HG03175 (cell line): ENCODE results near the gene KRT72.

Source experiments
- ATAC-seq: cut with Tn5 transposase; IDR thresholded peaks from one replicate; pipeline ENCODE4 v1.9.1; 2021; ENCODE audit warnings: mild to moderate bottlenecking, moderate library complexity; ENCODE audit not compliant: unreplicated experiment

KRT72 gene

DNA sequence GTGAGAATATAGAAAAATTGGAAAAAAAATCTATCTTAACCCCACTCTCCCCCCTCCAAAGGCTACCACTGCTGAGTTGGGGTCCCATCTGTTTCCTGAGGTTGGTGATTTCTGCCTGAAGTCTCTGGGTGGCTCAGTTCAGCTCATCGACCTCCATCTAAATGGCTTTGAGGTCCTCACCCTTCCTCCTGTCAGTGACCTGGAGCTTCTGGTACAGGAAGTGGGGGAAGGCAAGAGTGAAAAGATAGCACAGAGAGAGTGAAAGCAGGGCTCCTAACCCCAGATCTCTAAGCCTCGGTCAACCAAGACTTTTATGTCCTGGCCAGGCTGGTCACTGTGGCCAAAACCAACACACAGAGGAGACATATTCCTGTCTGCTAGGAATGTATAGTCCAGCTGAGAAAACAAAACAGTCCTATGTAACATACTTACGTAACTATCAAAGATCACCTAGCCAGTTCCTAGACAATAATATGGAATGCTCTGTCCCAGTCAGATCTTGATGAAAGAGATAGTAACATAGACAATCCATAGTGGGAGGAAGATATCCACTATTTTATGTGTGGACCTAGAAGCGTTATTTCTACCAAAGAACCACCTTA lies 29.4 kb upstream of the KRT72 start:
- no peak for ATAC-seq

DNA sequence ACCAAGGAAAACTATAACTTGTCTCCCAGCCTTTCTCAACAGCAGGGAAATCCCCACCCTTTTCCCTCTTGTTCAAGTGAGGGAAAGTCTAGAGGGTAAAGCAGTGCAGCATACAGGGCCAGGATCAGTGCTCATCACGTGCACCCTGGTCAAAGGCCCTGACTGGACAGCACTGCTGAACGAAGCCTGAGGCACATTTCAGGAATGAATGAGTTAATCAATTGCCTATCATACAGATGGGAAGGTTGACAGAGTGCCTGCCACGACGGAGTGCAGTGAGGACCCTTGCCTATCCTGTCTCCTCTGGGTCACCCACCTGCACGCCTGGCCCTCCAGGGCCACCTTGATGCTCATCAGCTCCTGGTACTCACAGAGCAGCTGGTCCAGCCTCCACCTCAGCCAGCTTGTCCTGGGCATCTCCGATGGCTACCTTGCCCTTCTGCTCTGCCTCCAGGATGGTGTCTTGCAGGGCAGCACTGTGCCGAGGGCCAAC lies 28.8 kb upstream of the KRT72 start:
- ATAC-seq = no peak

DNA sequence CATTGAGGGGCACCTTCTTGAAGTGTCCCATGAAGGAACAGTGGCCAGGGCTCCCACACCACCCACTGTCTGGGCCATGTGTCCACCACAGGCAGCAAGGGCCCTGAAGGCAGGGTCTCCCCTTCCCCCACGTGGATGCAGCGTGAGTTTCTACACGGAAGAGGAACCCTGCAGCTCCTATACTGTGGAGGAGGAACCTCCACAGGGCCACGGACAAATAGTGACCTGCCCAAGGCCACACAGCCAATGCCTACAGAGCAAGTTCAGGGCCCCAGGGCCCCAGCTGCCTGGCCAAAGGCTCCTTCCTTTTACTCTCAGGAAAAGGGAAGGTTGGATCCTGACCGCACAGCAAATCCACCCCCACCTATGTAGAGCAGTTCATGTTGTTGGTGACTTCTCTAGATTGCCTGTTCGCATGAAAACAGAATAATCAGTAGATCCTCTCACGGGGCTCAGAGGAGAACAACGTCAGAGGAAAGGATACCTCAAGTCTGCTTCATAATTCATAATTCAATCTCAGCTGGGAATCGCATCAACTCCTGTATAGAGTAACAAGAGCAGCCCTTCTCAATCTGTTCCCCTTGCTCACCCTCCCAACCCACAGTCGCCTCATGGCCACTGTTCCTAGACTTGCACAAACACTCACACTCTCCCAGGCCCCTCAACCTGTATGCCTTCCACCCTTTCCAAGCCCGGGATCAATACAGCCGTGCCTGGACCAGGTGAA lies 28.2 kb upstream of the KRT72 start:
- no peak for ATAC-seq

DNA sequence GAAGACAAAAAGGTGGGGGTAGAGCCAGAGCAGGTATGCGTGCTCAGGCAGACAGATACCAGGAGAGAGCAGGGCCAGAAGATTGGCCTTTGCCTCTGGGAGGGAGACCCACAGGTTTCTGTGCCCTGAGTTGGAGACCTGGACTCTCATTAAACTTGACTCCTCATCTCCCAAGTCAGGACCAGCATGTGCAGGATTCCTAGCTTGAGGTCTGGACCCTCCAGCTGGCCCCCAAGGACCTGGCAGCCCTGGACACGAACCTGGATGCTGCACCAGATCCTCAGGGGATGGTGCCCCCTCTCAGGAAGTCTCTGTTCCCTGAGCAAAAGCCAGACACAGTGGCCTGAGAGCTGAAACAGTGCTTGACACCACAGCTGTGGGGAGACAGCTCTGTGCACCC lies 27.6 kb upstream of the KRT72 start:
- no peak for ATAC-seq

DNA sequence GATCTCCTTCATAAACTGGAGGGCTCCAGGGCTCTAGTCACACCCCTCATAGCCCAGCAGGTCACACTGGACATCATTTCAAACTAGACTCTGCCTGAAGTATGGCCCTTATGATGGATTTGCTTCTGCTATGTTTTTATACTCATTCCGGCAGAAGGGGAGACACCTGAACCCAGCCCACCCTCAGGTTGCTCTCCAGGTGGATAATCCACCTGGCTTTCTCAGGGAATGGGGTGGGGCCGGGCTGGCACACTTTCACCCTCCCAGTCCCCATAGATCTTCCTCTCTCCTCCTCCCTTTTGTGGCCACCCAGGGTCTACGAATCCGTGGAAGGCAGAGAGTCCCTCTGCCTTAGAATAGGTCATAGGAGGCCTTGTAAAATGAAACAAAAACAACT lies 26.8 kb upstream of the KRT72 start:
- no peak for ATAC-seq

DNA sequence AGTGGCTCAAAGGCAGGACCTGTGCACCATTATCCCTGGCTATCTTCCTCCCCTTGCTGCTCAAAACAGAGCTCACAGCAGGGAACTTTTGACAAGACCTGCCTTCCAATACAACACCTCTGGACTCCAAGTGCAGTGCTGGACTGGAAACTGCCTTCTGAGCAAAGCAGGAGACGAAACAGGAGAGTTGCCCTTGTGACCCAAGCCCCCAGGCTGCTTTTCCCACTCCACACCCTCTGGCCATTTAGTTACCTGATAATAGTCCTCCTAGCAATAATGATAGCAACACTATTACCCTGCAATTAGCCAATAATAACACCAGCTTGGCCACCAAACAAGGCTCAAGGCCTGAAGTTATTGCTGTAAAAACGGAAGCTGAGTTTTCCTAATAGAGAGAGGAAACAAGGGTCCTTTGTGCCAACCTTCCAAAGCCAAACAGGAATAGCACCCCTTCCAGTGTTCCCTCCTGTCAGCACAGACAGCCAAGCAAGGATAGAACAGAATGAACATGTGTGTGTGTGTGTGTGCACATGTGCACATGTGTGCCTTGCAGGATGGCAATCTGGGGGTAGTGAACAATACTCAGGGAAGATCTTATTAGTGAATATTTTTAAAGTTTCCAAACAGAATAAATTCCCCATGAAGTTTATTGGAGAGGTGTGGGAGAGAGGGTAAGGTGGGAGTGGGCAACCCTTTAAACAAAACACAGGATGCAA lies 26.3 kb upstream of the KRT72 start:
- ATAC-seq = no peak

DNA sequence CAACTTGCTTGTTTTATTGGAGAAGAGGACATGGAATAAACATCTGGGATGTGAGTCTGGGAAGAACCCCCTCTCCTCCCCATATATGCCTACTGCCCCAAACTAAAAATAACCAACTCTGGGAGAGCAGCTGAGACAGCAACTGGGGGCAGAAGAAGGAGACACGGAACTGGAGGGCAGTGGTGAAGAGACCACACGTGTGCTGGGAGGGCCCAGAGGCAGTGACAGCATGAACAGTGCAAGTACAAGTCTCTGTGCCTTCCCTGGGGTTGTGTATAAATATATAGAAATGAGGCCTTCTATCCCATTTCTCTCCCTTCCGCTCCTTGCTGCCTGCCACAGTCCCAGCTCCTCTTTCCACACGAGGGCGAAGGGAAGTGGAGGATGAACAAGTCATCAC lies 21.1 kb upstream of the KRT72 start:
- ATAC-seq = no peak

DNA sequence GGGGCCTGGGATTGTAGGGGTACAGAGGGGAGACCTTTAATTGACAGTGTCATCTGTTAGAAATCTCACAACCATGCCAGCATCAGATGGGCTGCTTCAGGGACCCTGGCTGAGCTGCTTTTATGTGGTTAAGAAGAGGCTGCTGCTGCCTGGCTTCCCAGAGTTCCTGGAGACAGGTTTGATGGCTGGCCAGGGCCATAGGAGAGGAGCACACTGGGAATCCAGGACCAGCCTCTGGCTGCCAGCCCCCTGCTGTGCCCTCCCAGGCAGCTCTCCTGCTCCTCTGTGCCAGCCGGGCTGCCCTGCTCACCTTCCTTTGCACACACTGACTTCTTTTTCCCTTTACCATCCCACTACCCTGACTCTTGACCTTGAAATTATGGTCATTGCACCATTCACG lies 17.6 kb upstream of the KRT72 start:
- ATAC-seq = no peak

DNA sequence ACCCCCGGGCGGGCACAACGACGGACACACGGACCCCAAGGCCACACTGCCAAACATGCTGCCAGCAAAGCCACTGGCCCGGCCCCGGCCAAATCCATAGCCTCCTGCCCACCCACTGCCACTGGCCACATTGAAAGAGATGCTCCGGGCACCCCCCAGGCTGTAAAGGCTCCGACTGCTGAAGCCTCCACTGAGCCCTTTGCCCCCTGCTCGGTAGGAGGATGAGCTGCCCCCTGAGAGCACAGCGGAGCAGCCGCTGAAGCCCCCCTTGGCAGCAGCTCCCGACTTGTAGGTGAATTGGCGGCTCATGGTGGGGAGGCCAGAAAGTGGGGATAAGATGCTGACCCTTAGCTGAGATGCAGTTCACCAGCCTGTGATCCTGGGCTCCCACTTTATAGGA lies 17.0 kb upstream of the KRT72 start, which contains the start of gene KRT73:
KRT73 (minus strand) TSS at position 344 of the 400 bp plus-strand sequence; CDS start at position 309, 35 bp downstream.
- ATAC-seq = no peak

DNA sequence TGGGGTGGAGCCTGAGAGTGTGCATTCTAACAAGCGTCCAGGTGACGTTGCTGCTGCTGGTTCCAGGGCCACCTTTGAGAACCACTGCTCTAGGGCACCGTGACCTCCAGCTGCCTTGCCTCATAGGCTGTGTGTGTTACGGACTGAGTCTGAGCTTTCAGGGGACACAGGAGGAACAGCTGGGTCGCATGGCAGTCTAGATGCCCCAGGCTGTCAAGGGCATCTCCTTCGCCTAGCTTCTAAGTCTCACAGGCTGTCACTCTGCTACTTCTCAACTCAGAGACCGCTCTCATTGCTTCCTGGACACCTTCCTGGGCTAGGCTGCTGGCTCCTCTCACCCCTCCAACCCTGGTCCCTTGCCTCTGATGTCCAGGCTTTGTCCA lies 16.1 kb upstream of the KRT72 start:
- ATAC-seq = no peak

DNA sequence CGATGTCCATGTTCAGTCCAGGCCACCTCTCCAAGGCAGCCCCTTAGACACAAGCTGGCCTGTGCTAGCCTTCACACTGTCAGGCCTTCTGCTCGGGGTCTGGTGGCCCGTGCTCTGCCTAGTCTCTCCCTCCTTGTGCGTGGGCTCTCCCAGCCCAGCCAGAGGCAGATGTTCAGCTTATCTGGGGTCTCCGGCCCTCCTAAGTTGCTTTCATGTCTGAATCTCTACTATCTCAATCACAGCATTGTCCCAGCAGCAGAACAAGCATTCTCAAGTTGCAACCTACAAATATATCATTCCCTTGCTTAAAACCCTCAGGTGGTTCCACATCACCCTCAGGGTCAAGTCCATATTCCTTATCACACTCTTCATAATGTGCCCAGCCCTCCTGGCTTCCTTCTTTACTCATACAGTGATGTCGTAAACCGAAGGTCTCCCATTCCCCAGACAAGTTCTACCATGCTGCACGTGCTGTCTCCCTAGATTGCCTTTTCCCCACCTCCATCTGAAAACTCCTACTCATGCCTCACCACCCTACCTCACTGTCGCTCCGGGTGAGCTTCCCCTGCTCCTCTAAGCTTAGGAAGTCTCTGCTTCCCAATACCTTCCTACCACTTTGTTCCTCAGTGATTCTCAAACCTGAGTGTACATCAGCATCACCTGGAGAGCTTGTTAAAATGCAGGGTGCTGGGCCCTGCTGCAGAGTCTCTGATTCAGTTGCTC lies 15.6 kb upstream of the KRT72 start:
- ATAC-seq = no peak

DNA sequence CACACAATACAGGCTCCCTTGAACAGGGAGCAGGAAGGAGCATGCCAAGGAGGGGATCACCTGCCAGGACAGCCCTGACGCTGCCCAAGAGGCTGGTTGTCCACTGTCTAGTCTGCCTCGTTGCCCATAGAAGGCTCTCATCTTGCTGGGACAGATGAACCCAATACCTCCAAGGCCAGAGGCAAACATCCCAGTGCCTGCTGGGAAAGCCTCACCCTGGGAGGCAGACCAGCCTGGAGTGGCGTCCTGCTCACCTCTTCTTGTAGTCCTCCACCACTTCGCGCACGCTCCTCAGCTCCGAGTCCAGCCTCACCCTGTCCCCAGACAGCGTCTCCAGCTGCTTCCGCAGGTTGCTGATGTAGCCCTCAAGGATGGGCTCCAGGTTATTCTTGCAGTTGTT lies 14.6 kb upstream of the KRT72 start:
- ATAC-seq = no peak

DNA sequence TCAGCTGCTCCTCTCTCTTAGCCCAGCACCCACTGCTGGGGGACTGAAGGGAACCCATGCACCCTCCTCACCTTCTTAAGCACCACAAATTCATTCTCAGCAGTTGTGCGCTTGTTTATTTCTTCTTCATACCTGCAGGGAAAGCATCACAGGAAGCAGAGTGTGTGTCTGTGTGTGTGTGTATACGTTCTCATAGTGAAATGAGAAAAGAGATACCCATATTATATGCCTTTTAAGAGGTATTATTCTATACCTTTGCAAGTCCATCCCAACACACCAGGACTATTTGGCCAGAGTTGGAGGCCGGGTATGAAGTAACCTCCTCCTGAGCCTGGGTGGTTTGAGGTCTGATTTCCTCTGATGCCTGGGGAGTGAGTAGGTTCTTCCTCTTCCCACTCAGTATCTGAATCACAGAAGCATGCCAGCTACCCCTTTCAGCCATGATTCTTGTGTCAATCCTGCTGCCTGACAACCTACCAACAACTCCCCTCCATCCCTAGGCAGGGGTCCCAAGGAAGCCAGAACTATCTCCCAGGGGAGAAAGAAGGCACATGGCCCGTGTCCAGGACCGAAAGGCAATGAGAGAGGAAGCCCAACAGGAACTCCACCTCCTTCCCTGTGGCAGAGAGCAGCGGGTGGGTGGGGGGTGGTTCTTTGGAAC lies 14.1 kb upstream of the KRT72 start:
- no peak for ATAC-seq

DNA sequence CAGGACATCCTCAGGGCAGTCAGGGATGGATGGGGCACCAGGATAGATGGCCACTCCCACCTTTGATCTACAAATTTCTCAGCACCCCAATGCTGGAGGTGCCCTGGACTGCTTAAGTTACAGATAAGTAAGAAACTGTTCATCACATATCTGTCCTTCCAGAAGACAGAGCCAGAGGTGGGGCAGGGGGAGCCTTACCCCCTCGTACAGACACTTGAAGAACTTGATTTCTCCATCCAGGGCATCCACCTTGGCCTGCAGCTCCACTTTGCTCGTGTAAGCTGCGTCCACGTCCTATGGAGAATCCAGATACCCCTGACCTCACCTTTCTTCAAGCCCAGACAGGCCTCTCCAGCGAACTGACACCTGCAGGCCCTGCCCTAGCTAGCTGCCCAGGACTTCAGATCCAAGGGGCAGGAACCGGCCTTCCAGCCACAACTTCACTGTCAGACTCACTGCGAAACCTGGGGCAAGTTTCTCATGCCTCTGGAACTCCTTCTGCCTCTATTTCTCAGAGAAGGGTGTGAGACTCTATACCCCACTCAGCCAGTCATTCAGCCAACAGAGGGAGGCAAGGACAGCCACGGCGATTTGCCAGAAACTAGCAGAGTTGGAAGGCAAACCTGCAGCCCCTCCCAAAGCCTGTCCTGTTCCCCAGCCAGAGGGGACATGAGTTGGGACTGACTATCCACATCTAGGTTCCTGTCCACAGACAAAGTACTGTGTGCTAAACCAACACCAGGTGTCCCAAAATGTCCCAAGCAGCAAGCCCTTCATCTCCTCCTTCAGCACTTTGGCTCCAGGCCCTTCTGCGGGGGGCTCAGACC lies 13.3 kb upstream of the KRT72 start:
- no peak for ATAC-seq

DNA sequence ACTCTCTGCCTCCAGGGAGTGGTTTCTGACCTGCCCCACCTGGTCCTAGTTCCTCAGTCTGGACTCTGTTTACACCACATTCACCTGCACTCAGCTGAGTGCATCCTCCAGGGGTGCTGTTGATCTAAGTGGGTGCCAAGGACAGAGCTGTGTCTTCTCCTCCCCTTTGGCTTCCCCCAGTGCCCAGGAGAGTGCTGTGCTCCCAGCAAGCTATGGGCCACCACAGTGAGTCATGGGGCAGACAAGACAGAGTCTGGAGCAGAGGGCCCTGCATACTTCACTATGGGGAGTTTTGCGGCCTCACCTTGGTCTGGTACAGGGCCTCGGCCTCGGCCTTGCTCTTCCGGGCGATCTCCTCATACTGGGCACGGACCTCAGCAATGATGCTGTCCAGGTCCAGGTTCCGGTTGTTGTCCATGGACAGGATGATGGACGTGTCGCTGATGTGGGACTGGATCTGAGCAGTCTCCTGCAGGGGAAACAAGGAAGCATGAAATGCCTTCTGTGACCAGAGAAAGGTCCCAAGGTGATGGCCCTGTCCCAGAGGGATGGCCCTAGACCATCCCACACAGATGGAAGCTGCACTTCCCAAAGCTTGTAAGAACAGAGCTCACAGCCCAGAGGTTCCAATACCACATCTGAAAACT lies 12.2 kb upstream of the KRT72 start:
- ATAC-seq = no peak

DNA sequence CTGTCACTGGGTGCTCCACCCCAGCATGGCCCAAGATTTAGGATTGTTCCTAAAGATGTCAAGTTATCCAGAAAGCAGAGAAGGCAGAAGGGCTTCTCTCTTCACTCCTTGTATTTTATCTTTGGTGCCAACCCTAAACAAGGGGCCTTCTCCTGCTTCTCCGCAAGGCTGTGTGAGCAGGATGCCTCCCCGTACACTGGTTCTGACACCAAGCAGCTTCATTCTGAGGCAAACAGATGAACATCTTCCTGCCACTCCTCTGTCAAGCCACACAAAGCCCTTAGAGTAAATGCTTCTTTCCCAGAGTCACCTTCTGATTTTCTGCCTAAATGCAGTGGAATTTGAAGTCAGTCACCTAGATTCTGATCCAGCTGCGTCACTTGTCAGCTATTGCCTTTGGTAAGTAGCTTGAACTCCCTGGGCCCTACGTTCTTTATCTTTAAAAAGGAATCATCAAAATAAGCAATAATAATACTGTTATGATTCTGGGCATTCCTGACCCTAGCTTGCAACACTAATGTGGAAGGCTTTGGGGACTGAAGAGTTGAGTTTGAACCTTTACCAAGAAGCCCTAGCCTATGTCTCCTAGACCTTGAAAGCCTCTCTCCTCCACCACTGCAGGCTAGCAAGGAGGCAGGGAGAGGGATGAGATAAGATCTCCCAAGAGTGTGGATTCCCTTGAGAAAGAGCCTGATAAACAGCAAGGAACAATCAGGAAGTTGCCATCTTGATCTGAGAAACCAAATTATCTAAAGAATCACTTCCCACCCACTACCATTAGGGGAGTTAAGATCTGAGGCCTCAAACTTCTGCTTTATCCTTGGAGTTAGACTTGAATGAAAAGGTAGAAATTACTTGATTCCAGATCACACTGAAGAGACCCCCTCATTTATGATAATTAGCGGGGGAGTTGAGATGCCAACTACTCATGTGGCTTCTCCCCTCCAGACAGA lies 11.4 kb upstream of the KRT72 start:
- ATAC-seq = no peak

DNA sequence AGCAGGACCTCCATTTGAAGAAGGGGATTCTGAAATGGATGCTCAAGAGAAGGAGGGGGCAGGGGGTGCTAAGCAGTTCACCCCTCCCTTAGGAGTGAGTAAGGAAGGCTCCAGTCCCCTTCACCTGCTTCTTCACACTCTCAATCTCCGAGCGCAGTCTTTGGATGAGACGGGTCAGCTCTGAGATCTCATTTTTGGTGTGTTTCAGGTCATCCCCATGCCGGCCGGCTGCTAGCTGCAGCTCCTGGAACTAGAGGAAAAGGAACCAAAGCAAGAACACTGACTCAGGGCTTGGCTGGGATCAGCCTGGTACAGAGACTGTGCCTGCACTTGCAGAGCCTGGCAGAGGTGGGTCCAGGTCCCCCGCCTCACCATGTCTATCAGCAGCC lies 9.8 kb upstream of the KRT72 start:
- ATAC-seq = no peak

DNA sequence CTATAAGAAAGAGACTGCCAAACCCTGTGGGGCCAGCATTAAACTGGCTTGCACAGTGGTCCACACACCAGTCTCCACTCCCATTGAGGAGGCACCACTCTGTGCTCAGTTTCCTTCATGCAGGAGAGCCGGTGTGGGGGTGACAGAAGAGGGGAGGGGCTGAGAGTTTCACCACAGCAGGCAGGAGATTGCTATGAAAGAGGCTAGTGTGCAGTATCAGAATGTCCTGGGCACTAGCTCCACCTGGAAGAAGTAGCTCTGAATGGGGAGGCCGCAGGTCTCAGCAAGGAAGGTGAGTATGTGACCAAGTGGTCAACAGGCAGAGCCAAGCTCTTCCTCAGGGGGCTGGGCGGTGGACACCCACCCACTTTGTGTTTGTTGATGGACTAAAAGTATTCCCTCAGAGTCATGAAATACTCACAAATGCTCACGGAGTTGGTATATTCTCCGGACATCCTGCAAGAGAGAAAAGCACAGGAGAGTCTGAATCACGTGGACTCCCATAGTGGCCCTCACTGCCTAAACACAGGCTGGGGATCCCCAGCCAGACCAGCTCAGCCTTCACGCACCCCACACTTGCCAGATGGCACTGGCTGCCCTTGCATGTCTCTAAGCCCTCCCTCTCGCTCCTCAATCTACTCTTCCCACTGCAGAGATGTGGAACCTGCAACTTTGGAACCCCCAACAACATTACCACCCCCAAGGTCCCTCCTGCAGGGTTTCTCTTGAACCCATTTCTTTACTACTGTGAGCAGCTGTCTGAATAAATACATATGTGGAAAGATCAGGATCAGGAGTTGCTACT lies 7.8 kb upstream of the KRT72 start:
- ATAC-seq = no peak
